Measurements from ENCODE around the gene ORAI2.
"Not testable (repeated sequence)": the region's sequence is repeated elsewhere in the genome, so short reads cannot be mapped to it uniquely, and the experiment has no call there.

The ORAI2 gene

DNA sequence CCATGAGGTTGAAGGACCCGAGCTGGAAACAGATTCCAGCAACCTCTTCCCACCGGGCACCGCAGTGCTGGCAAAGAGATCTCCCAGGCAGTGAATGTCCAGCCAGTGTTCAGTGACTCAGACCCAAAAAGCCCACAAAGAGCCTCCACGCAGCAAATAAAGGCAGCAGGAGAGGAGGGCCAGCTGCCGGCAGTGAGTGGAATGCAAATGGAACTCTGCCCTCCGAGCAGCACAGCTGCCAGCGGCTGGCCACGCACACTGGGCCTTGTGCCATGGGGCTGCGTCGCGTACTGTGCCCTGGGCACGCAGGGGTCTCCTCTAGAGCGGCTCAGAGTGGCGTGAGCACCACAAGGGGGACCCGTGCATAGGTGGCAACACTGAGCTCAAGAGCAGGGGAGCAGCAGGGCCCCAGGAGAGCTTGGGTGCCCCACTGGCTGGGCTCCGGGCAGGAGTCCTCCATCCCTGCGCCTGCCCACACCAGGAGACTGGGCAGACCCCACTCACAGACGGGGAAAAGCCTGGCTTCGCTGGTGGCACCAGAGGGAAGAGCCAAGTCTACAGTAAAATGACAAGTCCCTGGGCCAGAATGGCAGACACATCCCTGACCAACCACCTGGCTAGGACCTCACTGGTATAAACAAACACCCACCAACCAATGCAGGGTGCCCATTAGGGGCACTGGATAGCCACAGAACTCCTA, 41.5 kb downstream of the ORAI2 start:
- Mint-ChIP-seq H3K4me1 (peaks cover 8 to 27% of the 10 kb centered on the region in 2 donors), H3K36me3 (peaks cover 16% of the 10 kb centered on the region in 2 donors)
- not testable (repeated sequence) for H3K4me3 Mint-ChIP-seq; ATAC-seq (replicated peaks); H3K27me3 Mint-ChIP-seq; H3K9me3 Mint-ChIP-seq; DNase-seq; H3K27ac Mint-ChIP-seq

DNA sequence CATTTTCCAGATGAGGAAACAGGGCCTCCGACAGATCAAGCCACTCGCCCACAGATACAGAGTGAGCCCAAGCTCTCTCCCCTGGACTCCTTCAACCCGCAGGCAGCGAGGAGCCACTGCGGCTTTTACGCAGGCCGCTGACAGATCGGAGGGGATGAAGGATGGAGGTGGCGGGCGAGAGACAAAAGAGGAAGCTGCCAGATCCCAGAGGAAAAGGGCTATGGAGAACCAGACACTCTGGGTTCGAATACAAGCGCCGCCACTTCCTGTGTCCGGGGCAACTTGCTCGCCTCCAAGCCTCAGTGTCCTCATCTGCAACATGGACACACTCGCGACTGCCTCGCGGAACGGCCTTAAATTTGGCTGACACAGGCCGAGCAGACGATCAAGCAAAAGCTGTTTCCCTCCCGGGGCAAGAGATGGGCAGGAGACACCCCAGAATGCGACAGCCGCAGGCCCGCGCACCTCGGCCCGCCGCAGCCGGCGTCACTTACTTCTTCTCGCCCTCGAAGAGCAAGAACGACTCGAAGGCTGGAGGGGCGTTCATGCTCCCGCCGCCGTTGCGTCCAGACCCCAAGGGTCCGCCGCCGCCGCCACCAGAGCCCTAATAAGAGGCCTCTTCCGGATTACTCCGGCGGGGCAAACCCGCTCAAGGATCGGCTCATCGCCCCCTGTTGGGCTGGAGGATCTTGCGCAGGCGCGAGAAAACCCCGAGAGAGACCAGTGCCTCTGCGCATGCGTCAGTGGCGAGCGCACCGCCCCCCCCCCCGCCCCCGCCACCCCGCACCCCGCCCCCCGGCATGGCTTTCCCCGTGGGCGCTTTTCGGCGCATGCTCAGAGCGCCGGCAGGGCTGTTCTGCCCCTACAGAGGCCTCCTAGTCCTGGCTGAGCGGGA, 45.2 kb downstream of the ORAI2 start, which contains the start of gene POLR2J:
POLR2J (minus strand) TSS at position 609 of the 895 bp plus-strand sequence; CDS start at position 547, 62 bp downstream.
- ATAC-seq (replicated peaks): peak; percentile 89 to 92
- not testable (repeated sequence) for H3K27me3 Mint-ChIP-seq, H3K9me3 Mint-ChIP-seq, H3K4me1 Mint-ChIP-seq, H3K36me3 Mint-ChIP-seq
- H3K4me3 Mint-ChIP-seq: peak within 1 kb of the TSS; percentile 82 to 90
- DNase-seq: peak; percentile 99
- H3K27ac Mint-ChIP-seq: peak within 1 kb of the TSS; percentile 87

DNA sequence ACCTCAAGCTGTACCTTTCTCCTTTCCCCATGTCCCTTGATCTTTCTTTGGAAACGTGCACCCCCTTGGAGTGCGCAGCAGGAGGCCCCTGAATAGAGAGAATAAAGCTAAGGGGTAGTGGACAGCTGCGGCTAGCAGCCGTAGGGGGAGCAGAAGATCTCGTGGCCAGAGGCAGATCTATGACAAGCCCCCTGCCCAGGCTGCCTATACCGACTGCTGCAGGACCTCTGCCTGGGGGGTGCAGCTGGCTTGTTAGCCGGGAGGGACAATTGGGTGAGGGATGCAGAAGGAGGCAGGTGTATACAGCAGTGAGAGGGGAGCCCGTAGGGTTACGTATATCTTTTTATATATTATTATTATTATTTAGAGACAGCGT, 45.8 kb downstream of the ORAI2 start:
- not testable (repeated sequence) for H3K9me3 Mint-ChIP-seq, H3K4me1 Mint-ChIP-seq, DNase-seq, H3K36me3 Mint-ChIP-seq, H3K4me3 Mint-ChIP-seq, H3K27ac Mint-ChIP-seq, H3K27me3 Mint-ChIP-seq
- peak; percentile 26 to 30 for ATAC-seq (replicated peaks)

GRCh38 chr7:102479982-102480637, 46.7 kb downstream of the ORAI2 start:
- H3K9me3 Mint-ChIP-seq; H3K36me3 Mint-ChIP-seq; ATAC-seq (replicated peaks); H3K4me1 Mint-ChIP-seq; H3K27ac Mint-ChIP-seq; H3K27me3 Mint-ChIP-seq: not testable (repeated sequence)
- peak overlapping the region; percentile 69 to 79 for H3K4me3 Mint-ChIP-seq
- DNase-seq: peak; percentile 49

DNA sequence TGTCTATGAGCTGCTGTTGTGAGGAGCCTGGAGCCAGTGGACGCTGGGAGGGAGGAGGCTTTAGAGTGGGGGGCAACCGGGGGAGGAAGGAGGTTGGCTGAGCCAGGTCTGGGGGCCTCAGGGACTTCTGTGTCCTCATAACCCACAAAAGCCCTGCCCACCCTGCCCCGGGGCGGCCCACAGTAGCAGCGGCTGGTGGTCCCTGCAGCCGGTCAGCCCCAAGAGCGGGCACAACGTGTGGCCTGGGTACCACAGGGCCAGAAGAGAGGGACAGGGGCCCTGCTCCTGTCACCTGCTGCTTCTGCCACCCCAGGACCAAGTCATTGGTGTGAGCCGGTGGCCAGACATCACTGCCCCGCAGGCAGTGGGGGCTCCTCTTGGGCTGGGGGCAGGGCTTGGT, 48.6 kb downstream of the ORAI2 start:
- not testable (repeated sequence) for H3K4me1 Mint-ChIP-seq; H3K9me3 Mint-ChIP-seq; DNase-seq; ATAC-seq (replicated peaks); H3K27ac Mint-ChIP-seq; H3K36me3 Mint-ChIP-seq; H3K4me3 Mint-ChIP-seq; H3K27me3 Mint-ChIP-seq

DNA sequence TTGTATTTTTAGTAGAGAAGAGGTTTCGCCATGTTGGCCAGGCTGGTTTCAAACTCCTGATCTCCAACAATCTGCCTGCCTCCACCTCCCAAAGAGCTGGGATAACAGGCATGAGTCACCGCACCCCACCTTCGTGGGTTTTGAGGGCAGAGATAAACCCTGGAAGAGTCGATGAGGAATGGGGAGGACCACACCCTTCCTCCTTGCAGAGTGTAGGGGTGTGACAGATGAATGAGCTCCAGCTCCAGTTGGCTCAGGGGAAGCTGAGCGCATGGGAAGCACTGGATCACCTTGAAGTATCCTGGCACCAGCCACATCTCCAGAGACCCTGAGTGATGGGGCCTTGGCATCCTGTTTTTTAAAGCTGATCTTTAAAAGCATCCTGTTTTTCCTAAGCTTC, 50.9 kb downstream of the ORAI2 start:
- not testable (repeated sequence) for ATAC-seq (replicated peaks); H3K4me3 Mint-ChIP-seq; H3K4me1 Mint-ChIP-seq; H3K9me3 Mint-ChIP-seq; H3K36me3 Mint-ChIP-seq; DNase-seq; H3K27me3 Mint-ChIP-seq; H3K27ac Mint-ChIP-seq

- not testable (repeated sequence) for H3K4me3 Mint-ChIP-seq, H3K9me3 Mint-ChIP-seq, H3K27me3 Mint-ChIP-seq, H3K4me1 Mint-ChIP-seq, H3K27ac Mint-ChIP-seq, H3K36me3 Mint-ChIP-seq
- ATAC-seq (replicated peaks): peak; percentile 64 to 67
- DNase-seq: peak; percentile 61
Measured at GRCh38 chr7:102490529-102491075, 57.2 kb downstream of the ORAI2 start.

DNA sequence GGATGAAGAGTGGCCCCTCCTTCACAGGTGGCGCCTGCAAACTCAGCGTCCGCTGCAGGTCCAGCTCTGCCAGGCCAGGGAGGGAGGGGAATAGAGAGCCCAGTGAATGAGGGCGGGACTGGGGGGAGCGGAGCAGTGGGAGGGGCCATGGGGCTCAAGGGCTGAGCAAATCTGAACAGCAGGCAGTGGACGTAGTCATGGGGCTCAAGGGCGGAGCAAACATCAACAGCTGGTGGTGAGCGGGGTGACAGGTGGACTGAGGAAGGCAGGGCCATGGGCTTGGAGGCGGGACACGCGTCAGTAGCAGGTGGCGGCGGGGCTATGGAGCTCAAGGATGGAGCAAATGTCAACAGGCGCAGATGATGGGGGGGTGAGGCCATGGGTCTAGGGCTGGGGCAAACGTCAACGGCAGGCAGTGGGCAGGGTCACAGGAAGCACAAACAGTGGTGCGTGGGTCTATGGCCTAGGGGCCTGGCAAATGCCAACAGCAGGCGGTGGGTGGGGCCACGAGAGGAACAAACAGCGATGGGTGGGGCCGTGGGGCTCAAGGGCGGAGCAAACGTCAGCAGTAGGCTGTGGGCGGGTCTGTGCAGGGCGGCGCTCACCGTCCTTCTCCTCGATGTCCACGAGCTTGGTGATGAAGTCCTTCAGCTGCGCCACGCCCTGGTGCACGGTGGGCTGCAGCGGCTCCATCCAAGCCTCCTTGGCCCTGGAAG, 60.0 kb downstream of the ORAI2 start:
- not testable (repeated sequence) for H3K36me3 Mint-ChIP-seq, H3K9me3 Mint-ChIP-seq, H3K4me3 Mint-ChIP-seq, H3K27ac Mint-ChIP-seq, H3K4me1 Mint-ChIP-seq, DNase-seq, H3K27me3 Mint-ChIP-seq
- peak; percentile 50 to 58 for ATAC-seq (replicated peaks)

DNA sequence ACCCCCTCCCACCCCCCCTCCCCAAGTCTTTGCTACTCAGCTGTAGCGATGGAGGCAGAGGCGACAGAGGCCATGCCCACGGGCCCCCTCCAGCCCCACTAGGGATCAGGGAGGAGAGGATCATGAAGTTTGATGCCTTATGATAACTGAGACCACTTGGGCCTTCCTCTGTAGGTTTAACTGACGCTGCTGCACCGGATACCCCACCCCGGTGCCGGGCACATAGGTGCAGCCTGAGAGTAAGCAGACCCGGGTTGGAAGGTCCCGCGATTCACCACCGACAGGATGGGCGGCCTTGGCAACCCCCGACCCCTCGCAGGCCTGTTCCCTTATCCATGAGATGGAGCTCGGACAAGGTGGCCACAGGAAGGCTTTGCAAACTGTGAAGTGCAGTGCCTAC, 60.7 kb downstream of the ORAI2 start:
- H3K36me3 Mint-ChIP-seq, DNase-seq, H3K4me1 Mint-ChIP-seq, H3K9me3 Mint-ChIP-seq, H3K4me3 Mint-ChIP-seq, H3K27me3 Mint-ChIP-seq, H3K27ac Mint-ChIP-seq: not testable (repeated sequence)
- ATAC-seq (replicated peaks): peak in 1 of 2 donors; percentile 7

- H3K4me3 Mint-ChIP-seq, H3K27me3 Mint-ChIP-seq, H3K9me3 Mint-ChIP-seq, DNase-seq, H3K36me3 Mint-ChIP-seq, H3K27ac Mint-ChIP-seq, H3K4me1 Mint-ChIP-seq: not testable (repeated sequence)
- peak; percentile 75 to 80 for ATAC-seq (replicated peaks)
Measured at GRCh38 chr7:102494473-102495149, 61.2 kb downstream of the ORAI2 start.

GRCh38 chr7:102496861-102497260, 63.5 kb downstream of the ORAI2 start:
- not testable (repeated sequence) for H3K27ac Mint-ChIP-seq; H3K9me3 Mint-ChIP-seq; DNase-seq; ATAC-seq (replicated peaks); H3K36me3 Mint-ChIP-seq; H3K27me3 Mint-ChIP-seq; H3K4me1 Mint-ChIP-seq; H3K4me3 Mint-ChIP-seq

DNA sequence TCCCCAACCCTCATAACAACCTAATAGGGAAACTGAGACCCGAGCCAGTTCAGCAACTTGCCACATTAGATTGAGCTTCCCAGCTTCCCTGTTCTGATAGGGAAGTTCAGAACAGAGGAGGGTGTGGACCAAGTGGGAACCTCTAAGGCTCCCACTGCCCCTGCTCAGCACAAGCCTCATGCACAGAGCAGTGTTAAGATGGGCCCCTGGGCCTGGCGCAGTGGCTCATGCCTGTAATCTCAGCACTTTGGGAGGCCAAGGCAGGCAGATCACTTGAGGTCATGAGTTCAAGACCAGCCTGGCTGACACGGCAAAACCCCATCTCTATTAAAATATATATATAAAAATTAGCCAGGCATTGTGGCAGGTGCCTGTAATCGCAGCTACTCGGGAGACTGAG, 63.9 kb downstream of the ORAI2 start:
- not testable (repeated sequence) for H3K27me3 Mint-ChIP-seq; H3K36me3 Mint-ChIP-seq; ATAC-seq (replicated peaks); H3K27ac Mint-ChIP-seq; H3K9me3 Mint-ChIP-seq; H3K4me1 Mint-ChIP-seq; H3K4me3 Mint-ChIP-seq; DNase-seq

- not testable (repeated sequence) for H3K27me3 Mint-ChIP-seq; ATAC-seq (replicated peaks); DNase-seq; H3K4me3 Mint-ChIP-seq; H3K27ac Mint-ChIP-seq; H3K36me3 Mint-ChIP-seq; H3K9me3 Mint-ChIP-seq; H3K4me1 Mint-ChIP-seq
Measured at GRCh38 chr7:102498321-102498720, 64.9 kb downstream of the ORAI2 start.

Measured in stimulated activated naive B cell treated with anti-CD40 and anti-IgM and Interleukin-4, amounts not matched to agents 10 μg/mL and 1 μg/mL and 100 μg/mL, for 72 hours (primary cell).